Aorta (tissue), 5 donors: ENCODE results near the gene NDEL1. TPM values are rescaled to one million over a fixed set of nuclear protein-coding genes. Genes with fewer than 3 reads are reported as not detected.
"Not testable (repeated sequence)": the region's sequence is repeated elsewhere in the genome, so short reads cannot be mapped to it uniquely, and the experiment has no call there.

Experiments
- ATAC-seq: fragments of 200-7000 bp; cut with Tn5 transposase; one replicate; pipeline ENCODE4 v1.9.1; 2022; ENCODE audit warnings: moderate library complexity; ENCODE audit not compliant: low FRiP score
- DNase-seq, 2 donors: peaks; one replicate each; pipeline ENCODE4 v3.0.0-alpha.2; 2020
- H3K27ac ChIP-seq, 2 donors: one replicate each; pipeline ENCODE4 v1.5.1; 2013; ENCODE audit warnings: low read length in 2 of 2, mild to moderate bottlenecking in 2 of 2, moderate library complexity in 2 of 2, control low read depth in 1 of 2, inconsistent platforms in 1 of 2, low read depth in 1 of 2
- H3K27me3 ChIP-seq, 2 donors: one replicate each; pipeline ENCODE4 v1.6.1; 2013; ENCODE audit warnings: control low read depth in 1 of 2, low read length in 1 of 2, mild to moderate bottlenecking in 1 of 2, moderate library complexity in 1 of 2; ENCODE audit not compliant: insufficient read depth in 2 of 2, control insufficient read depth in 1 of 2
- H3K36me3 ChIP-seq, 2 donors: one replicate each; pipeline ENCODE4 v1.6.1; 2013; ENCODE audit warnings: control low read depth in 1 of 2, low read length in 1 of 2, mild to moderate bottlenecking in 1 of 2; ENCODE audit not compliant: insufficient read depth in 2 of 2, control insufficient read depth in 1 of 2
- H3K4me1 ChIP-seq, 2 donors: one replicate each; pipeline ENCODE4 v1.6.1; 2013; ENCODE audit warnings: low read length in 2 of 2, control low read depth in 1 of 2, mild to moderate bottlenecking in 1 of 2, moderate library complexity in 1 of 2; ENCODE audit not compliant: insufficient read depth in 2 of 2, control insufficient read depth in 1 of 2
- H3K4me3 ChIP-seq, 2 donors: one replicate each; pipeline ENCODE4 v1.5.1; 2013; ENCODE audit warnings: low read length in 2 of 2, control low read depth in 1 of 2, mild to moderate bottlenecking in 1 of 2
- H3K9me3 ChIP-seq: one replicate; pipeline ENCODE4 v1.6.1; 2013; ENCODE audit warnings: mild to moderate bottlenecking, low read length; ENCODE audit not compliant: control insufficient read depth
- WGBS, 2 donors: extraction: QIAGEN DNeasy Blood & Tissue Kit; methylation state at CpG; one replicate each; pipeline ENCODE4 v1.1.7; 2013; 5-methylcytosine and 5-hydroxymethylcytosine counted together
- intact Hi-C, 2 donors: fragments of 100-400 bp; cut with DNase I; formaldehyde crosslinking; loops; one replicate each; pipeline versions ENCODE4 v1.14.2 to v1.15.0; 2022
- polyA plus RNA-seq, 2 donors: library from polyadenylated mRNA; stranded (reverse); fragments of 200-250 nt; gene quantifications; one replicate each; pipeline ENCODE4 v1.2.3, GENCODE V29; 2013
- total RNA-seq, 2 donors: library from RNA; stranded (reverse); fragmentation: NEBNext Ultra II Directional; extraction: Animal tissue kit (Norgen Biotek cat#: 25700); gene quantifications; one replicate each; pipeline ENCODE4 v1.2.1, GENCODE V29; 2021
- donor health status: healthy with polysubstance abuse.
- donor health status: Bipolar disorder and iron deficiency.
- donor health status: DM: no; HTN: no; CAD: no.
- donor health status: DM: no; HTN: no; CAD: no.
- donor health status: DM: yes; HTN: yes; CAD: no.

The NDEL1 gene
- total and polyA plus RNA-seq, 4 donors = 52.3 to 135 (median 94.6) TPM

DNA sequence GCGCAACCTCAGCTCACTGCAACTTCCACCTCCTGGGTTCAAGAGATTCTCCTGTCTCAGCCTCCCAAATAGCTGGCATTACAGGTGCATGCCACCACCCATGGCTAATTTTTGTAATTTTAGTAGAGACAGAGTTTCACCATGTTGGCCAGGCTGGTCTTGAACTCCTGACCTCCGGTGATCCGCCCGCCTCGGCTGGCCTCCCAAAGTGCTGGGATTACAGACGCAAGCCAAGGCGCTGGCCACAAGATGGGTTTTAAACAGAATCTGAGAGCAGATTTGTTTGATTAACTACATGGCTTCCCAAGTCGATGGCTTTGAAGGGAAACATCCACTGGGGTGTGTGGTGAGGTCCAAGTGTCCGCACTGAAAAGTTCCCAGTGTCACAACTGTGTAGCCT lies 41.2 kb upstream of the NDEL1 start:
- DNase-seq = peak in 1 of 2 donors; percentile 27
- ATAC-seq, H3K27ac ChIP-seq, H3K36me3 ChIP-seq, intact Hi-C loops, H3K27me3 ChIP-seq, H3K9me3 ChIP-seq, H3K4me3 ChIP-seq, H3K4me1 ChIP-seq: not testable (repeated sequence)
- WGBS, 2 donors = 86 to 88% methylated on average over 9 of the region's 9 CpGs

DNA sequence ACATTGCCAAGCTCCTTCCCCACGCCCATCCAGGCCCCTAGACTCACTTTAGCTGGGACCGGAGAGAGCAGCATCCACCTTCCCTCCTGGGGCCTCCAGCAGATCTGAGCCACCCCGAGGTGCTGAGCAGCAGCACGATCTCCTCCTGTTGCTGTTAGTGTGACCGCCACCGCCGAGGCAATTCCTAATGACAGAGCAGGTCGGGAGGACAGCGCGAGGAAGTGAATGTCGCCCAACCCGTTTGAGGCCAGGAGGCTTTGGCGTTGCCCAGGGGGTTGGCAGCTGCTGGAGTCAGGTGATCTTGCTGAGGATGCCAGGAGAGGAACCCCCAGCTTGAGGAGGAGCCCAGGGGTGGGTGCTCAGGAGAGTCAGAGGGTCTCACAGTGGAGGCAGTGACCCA lies 38.0 kb upstream of the NDEL1 start, which contains the start of gene RNF222:
RNF222 (minus strand) TSS at position 192 of the 400 bp plus-strand sequence. CDS start 4,366 bp downstream, outside the sequence.
- H3K27me3 ChIP-seq = no peaks in the 10 kb centered on the region
- H3K27ac ChIP-seq = no peak within 1 kb of the TSS
- H3K9me3 ChIP-seq = no peaks in the 10 kb centered on the region
- intact Hi-C loops = no loop called here
- no peak for DNase-seq
- no peak within 1 kb of the TSS for H3K4me3 ChIP-seq
- no peak for ATAC-seq
- 62 to 65% methylated on average over 13 of the region's 13 CpGs for WGBS, 2 donors
- H3K36me3 ChIP-seq = no peaks in the 10 kb centered on the region
- H3K4me1 ChIP-seq = no peaks in the 10 kb centered on the region

DNA sequence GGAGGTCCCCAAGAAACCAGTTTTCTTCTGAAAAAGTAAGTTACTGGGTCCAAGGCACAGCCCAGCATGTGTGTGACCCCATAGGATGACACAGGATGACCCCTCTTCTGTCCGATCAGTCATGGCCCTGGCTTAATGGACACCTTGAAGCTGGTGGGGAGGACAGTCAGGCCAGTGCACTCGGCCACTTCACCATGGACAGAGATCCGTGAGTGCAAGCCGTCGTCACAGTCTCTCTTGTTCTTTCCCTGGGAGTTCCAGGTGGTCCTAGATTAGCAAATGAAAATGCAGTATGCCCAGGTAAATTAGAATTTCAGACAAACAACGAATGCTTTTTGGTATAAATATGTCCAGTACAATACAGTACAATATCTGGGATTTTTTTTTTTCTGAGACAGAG lies 36.7 kb upstream of the NDEL1 start:
- DNase-seq = no peak
- WGBS, 2 donors = 58 to 60% methylated on average over 6 of the region's 6 CpGs
- Histone ChIP-seq H3K9me3 (no peaks in the 10 kb centered on the region), H3K27ac (no peak overlapping the region), H3K36me3 (no peaks in the 10 kb centered on the region), H3K4me1 (no peaks in the 10 kb centered on the region), H3K27me3 (no peaks in the 10 kb centered on the region), H3K4me3 (no peak overlapping the region)
- ATAC-seq = no peak
- intact Hi-C loops = no loop called here

DNA sequence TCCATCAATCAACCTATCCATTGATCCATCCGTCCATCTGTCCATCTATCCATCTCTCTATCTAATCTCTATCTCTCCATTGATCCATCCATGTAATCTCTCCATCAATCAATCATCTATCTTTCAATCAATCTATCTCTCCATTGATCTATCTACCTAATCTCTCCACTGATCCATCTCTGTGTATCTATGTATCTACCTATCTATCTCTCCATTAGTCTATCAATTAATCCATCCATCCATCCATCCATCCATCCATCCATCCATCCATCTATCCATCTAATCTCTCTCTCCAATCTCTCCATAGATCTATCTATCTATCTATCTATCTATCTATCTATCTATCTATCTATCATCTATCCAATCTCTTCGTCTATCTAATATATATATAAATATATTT lies 34.6 kb upstream of the NDEL1 start:
- intact Hi-C loops = no loop called here
- no peak for DNase-seq
- no peaks in the 10 kb centered on the region for H3K27me3 ChIP-seq

DNA sequence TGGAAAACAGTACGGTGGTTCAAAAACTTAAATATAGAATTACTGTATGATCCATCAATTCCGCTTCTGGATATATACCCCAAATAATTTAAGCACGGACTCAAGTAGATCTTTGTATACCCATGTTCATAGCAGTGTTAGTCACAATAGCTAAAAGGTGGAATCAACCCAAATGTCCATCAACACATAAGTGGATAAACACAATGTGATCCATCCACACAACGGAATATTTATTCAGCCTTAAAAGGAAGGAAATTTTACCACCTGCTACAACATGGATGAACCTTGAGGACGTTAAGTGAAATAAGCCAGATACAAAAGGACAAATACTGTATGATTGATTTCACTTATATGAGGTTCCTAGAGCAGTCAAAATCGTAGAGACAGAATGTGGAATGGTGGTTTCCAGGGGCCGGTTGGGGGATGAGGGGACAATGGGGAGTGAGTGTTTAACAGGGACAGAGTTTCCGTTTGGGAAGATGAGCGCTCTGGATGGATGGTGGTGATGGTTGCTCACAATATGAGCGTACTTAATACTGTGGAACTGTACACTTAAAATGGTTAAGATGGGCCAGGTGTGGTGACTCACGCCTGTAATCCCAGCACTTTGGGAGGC lies 32.7 kb upstream of the NDEL1 start:
- Histone ChIP-seq H3K27me3 (no peaks in the 10 kb centered on the region), H3K9me3 (no peaks in the 10 kb centered on the region), H3K4me3 (no peak overlapping the region), H3K27ac (no peak overlapping the region), H3K36me3 (no peaks in the 10 kb centered on the region), H3K4me1 (no peaks in the 10 kb centered on the region)
- DNase-seq (no peak), ATAC-seq (no peak)
- intact Hi-C loops = no loop called here
- 78 to 83% methylated on average over 11 of the region's 11 CpGs for WGBS, 2 donors

More for the DNA sequence above, 34.6 kb upstream of the NDEL1 start:
- ATAC-seq = no peak
- Histone ChIP-seq H3K4me1 (no peaks in the 10 kb centered on the region), H3K9me3 (no peaks in the 10 kb centered on the region), H3K4me3 (no peak overlapping the region), H3K36me3 (no peaks in the 10 kb centered on the region), H3K27ac (no peak overlapping the region)
- 88 to 95% methylated on average over 2 of the region's 2 CpGs for WGBS, 2 donors

DNA sequence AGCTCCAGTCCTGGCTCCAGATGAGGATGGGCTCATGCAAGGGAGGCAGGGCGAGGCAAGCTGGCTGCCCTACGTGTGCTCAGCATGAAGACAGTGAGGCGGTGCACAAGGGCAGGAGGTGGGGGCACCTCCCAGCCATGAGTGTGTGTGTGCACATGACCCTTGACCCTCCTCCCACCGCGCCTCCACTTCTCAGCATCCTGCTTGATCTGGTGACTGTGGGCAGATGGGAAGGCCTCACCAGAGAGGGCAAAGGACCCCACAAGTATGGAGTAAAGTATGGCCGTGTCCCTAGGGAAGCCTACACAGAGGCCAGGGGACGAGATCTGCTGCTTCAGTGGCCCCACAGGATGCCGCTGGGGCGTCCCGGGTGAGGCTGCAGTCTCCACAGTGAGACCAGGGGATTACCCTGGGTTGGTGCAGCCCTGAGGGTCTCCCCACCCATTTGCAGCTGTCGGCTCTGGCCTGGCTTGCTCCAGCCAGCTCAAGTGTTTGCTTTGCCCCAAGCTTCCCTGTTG lies 30.1 kb upstream of the NDEL1 start:
- H3K36me3 ChIP-seq = no peaks in the 10 kb centered on the region
- WGBS, 2 donors = 91 to 92% methylated on average over 11 of the region's 11 CpGs
- ATAC-seq (no peak), DNase-seq (no peak)
- intact Hi-C loops = loop anchor here in 1 of 2 donors (5.0 kb wide), 1 partner anchor 487 kb away; no protein-coding TSS in a partner anchor
- no peak overlapping the region for H3K4me3 ChIP-seq
- H3K27me3 ChIP-seq = no peaks in the 10 kb centered on the region
- H3K9me3 ChIP-seq = no peaks in the 10 kb centered on the region
- no peak overlapping the region for H3K27ac ChIP-seq
- no peaks in the 10 kb centered on the region for H3K4me1 ChIP-seq

DNA sequence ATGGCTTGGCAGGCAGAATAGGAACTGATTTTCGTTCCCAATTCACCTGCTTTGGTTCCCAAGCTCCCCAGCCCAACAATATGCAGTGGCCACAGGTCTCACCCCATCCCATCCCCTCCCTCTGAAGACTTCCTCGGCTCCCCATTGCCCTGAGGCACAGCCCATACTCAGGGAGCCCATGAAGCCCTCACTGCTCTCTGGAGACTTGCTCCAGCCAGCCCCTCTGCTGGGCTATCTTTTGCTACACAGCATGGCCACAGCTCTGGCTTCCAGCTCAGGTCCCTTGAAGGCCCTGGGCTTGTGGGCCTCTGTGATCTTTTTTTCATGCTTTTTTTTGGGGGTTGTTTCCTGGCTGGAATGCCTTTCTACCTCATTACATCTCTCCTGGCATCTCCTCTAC lies 29.5 kb upstream of the NDEL1 start:
- no peaks in the 10 kb centered on the region for H3K9me3 ChIP-seq
- no peak overlapping the region for H3K27ac ChIP-seq
- H3K27me3 ChIP-seq = no peaks in the 10 kb centered on the region
- no peak overlapping the region for H3K4me3 ChIP-seq
- DNase-seq (no peak), ATAC-seq (no peak)
- intact Hi-C loops = loop anchor here in 1 of 2 donors (5.0 kb wide), 1 partner anchor 486 kb away; no protein-coding TSS in a partner anchor
- H3K4me1 ChIP-seq = no peaks in the 10 kb centered on the region
- H3K36me3 ChIP-seq = no peaks in the 10 kb centered on the region
- 84 to 89% methylated on average over 2 of the region's 2 CpGs for WGBS, 2 donors

DNA sequence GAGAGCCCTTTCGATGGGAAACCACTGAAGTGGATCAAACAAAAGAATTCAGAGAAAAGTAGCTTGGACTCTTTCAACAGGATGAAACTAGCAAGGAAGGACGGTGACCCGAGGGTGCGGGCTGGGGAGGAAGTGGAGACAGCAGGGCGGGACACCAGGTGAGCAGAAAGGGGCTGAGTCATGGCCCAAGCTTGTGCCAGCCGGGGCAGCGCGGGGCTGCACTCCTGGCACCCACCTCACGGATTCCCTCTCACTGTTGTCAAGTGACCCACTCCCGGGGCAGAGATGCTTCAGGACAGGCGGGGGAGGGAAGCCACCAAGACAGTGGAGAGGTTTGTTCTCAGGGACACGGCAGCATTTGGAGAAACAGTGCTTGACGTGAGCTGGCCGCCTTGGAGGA lies 27.3 kb upstream of the NDEL1 start:
- no peaks in the 10 kb centered on the region for H3K4me1 ChIP-seq
- H3K27me3 ChIP-seq = no peaks in the 10 kb centered on the region
- 80 to 85% methylated on average over 14 of the region's 14 CpGs for WGBS, 2 donors
- H3K36me3 ChIP-seq = no peaks in the 10 kb centered on the region
- no peaks in the 10 kb centered on the region for H3K9me3 ChIP-seq
- ATAC-seq (no peak), DNase-seq (no peak)
- no peak overlapping the region for H3K27ac ChIP-seq
- no peak overlapping the region for H3K4me3 ChIP-seq
- intact Hi-C loops = loop anchor here in 1 of 2 donors (5.0 kb wide), 1 partner anchor 484 kb away; no protein-coding TSS in a partner anchor
